HG03432 (cell line): ENCODE data around the gene ST6GAL1.

Experiments
- ATAC-seq: cut with Tn5 transposase; IDR thresholded peaks from one replicate; pipeline ENCODE4 v1.9.1; 2021; ENCODE audit warnings: mild to moderate bottlenecking, moderate library complexity; ENCODE audit not compliant: unreplicated experiment

The ST6GAL1 gene

DNA sequence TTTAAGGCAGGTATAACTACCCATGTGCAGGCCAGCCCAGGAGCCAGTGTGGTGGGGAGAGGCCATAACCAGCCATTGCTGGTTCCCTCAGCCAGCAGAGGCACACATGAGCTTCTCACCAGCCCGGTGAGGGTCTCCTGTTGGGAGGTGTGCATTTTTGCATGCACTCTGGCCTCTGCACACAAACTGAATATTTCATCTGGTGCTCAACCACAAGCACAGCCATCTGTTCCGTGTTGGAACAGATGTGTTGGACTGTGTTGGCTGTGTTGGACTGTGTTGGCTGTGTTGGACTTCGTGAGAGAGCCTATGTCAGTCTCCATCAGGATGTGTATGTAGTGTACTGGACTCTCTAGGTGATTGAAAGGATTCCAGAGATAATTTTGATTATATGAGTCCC lies 141.8 kb downstream of the ST6GAL1 start:
- peak; percentile 25 for ATAC-seq

DNA sequence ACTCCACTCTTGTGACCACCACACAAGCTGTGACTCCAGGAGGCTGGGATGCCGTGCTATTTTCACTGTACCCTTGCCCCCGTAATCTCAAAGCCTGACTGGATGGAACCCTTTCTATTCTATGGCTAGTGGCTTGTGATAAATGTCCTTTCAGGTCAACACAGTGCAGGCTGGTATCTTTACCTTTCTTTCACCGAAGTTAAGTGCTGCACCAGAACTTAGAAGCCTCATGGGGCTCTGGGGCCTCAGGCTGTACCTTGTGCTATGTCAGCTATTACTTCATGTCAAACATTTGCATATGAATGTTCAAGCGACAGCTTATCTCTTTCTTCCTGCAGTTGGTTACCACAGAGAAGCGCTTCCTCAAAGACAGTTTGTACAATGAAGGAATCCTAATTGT lies 142.2 kb downstream of the ST6GAL1 start:
- ATAC-seq: peak; percentile 56

DNA sequence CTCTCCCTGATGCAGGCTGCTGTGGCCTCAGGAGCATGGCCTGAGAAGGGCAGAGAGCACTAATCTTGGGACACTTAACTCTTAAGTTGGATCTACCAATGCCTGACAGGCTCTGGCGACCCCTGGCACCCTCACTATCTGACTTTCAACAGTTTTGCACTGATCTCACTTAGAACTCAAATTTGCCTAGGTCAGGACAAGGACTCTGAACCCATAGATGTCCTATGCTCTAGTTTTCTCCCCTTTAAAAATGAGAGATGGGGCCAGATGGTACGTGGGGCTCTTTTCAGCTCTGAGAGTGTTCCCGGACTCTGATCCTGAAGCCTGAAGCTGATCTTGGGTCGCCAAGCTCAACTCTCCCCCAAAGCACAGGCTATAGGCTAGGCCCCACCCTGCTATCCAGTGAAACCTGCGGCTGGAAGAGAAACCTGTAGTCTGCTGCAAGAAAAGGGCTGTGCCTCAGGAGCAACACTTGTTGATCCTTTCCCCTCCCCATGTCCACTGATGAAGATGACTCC lies 143.3 kb downstream of the ST6GAL1 start:
- no peak for ATAC-seq

DNA sequence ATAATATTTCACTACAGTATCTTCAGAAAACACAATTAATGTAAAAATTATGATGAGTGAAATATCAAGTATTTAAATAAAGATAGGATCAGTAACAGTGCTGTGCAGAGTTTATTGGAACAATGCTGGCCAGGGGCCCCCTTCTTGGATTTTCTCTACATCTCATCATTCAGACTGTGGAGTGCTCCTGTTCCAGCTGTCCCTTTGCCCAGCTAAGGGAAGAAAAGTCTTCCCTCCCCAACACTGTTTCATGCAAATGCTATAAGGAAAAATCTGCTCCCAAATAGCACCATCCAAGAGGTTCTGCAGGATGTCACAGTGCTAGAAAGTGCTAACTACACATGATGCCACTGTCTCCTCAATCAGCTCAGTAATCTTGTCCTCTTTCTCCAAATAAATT lies 144.5 kb downstream of the ST6GAL1 start:
- ATAC-seq: no peak

DNA sequence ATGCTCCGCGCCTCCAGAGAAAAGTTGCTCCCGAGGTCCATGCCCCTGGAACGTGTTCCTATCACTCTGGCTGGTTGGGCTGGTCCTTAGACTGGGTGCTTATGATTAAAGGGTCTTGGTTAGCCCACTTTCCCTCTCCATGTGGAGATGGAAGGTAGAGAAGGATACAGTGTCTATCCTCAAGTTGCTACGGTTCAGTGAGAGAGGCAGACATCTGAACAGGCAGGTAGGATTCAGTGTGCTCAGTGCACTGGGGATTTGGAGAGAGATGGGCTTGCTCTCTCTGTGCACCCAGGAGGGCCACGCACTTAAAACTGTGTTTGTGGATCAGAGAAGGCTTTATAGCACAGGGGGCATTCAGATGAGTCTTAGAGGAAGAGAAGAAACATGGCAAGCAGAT lies 146.0 kb downstream of the ST6GAL1 start:
- no peak for ATAC-seq

DNA sequence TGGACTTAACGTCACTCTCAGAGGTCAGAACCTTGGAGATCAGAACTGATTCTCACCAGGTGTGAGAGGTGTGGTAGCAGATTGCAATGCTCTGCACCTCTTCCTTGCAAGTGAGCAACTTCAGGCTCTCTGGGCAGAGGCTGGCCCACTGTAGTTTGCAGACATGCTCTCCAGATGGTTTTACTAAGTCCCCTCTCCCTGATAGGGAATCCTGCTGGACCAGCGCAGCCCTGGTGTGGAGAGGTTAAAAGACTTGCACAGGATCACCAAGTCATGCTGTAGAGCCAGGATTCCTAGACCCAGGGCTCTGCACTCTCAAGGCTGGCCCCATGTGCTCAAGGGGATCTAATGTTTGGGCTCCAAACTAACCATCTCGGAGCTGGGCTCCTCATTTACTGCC lies 146.8 kb downstream of the ST6GAL1 start:
- no peak for ATAC-seq

DNA sequence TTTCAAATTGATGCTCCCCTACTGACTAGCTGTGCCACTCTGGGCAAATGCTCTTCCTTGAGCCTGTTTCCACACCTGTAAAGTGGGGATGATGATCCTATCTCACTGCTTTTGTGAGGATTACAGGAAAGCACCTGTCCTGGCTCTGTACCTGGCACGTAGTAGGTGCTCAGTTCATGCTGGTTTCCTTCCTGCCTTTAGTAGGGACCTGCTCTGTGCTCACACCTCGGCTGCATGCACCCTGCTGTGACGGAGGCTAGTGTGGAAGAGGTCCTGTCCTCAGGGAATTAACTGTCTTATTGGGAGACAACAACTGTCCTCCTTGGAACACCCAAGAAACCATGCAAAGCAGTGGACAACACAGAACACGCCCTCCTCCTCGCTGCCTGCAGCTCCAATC lies 147.2 kb downstream of the ST6GAL1 start:
- ATAC-seq: no peak

DNA sequence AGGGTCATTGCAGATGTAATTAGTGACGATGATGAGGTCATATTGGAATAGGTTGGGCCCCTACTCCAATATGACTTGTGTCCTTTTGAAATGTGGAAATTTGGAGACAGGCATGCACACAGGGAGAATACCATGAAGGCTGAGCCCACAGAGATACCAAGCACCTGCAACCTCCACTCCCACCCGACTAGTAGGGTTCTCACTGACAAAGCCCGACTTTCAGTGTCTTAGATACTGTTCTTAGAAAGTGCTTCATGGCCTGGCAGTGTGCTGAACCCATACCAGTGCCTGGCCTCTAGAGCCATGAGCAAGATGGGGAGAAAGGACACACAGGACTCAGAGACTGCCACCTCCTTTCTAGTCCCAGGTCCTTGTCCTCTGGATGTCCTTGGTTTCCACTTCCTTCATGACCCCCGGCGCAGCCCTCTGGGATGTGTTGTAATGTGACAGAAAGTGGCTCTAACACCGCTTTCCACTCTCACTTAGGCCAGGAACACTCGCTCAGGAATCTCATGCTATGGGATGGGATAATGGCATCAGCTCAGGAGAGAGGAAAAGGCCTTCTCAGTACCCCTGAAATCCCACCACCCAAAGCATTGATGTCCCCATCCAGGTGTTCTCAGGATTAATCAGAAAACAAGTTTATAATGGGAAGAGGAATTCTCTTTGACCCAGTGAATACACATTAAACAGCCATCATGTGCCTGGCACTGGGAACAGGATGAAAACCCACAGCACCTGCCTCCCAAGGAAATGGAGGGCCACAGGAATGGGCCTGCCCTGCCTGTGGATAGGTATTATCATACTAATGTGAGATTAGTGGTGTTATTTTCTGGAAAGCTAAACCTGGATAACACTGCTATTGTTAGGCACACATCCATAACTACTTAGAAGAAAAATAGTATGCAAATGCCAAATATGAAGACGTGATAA lies 149.0 kb downstream of the ST6GAL1 start:
- ATAC-seq: no peak

DNA sequence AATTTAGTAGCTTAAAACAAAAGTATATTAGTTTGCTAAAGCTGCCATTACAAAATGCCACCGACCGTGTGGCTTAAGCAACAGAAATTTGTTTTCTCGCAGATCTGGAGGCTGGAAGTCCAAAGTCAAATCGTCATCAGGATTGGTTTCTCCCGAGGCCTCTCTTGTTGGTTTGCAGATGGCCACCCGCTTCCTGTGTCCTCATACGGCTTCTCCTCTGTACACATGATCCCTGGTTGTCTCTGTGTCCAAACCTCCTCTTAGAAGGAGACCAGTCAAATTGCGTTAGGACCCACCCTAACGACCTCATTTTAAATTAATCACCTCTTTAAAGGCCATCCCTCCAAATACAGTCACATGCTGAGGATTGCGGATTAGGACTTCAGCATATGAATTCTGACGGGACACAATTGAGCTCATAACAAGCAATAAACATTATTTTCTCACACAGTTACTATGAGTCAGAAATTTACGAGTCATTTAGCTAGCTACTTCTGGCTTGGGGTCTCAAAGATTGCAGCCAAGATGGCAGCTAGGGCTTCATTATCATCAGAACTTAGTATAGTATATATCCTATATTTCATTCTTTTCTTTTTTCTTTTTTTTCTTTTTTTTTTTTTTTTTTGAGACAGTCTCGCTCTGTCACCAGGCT lies 150.6 kb downstream of the ST6GAL1 start:
- ATAC-seq: no peak

DNA sequence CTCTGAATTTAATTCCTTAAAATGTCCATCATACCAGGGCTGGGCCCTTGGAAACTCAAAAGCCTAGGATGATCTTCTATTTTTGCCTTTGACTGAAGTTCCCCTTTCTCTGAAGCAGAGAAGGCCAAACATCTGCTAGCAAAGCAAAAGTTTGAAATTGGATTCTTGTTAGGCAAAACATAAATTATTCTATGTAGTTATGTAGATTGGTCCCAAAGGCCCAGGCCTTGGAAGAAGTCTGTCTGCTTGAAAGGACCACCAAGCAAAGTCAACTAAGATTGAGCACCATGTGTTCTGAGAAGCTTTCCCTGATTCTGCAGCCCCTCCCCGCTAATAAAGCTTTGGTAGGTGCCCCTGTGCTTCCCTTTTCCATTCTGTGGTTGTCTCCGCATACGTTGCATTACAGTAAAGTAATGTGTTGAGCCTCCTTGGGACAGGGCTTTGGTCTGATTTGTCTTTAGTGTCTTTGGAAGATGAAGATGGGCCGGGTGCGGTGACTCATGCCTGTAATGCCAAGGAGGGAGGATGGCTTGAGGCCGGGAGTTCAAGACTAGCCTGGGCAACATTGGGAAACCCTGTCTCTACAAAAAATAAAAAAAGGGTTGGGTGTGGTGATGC lies 152.5 kb downstream of the ST6GAL1 start:
- no peak for ATAC-seq

DNA sequence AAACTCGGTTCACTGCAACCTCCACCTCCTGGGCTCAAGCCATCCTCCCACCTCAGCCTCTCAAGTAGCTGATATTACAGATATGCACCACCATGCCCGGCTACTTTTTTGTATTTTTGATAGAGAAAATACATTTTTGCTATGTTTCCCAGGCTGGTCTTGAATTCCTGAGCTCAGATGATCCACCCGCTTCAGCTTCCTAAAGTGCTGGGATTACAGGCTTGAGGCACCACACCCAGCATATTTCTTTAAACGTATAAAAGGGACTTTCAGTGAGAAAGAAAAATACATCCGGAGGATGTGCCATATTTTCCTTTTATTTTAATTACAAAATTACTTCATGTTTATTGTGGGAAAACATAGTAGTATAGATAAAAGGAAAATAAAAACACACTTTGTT lies 153.8 kb downstream of the ST6GAL1 start:
- ATAC-seq: no peak

DNA sequence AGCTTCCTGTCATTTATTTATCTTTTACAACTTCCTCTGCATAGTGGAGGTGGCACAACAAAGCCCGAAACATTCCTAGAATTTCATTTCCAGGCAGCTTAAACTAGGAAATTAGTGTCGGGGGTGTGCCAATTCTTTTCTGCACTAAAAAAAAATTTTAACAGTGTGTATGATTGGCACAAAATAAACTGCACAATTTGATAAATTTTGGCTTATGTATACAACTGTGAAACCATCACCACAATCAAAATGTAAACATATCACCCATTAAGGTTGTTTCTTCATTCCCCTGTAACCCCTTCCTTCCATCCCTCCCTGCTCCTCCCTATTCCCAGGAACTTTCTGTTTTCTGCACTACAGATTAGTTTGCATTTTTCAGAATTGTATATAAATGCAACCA lies 154.3 kb downstream of the ST6GAL1 start:
- no peak for ATAC-seq

DNA sequence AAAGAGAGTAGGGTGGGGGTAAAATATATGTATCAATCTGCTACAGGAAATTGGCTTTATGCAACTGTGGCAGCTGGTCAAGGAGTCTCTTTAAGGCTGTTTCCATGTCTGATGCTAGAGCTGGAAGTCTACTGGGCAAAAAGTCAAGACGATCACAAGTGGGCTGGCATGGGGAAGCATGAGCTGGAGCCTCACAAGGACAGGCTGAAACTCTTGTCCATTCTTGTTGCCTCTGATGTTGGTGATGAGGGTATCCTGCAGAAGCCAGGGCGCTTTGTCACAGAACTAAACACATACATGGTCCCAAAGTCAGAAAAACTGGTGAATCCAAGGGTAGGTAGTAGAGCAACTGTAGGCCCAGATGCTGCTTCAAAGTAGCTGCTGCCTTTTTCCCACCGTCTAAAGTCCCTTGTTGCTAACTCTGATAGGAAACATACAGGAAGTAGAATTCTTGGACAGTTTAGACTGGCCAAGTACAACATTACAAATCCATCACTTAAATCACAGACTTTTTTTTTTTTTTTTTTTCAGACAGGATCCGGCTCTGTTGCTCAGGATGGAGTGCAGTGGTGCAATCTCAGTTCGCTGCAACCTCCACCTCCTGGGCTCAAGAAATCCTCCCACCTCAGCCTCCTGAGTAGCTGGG lies 154.8 kb downstream of the ST6GAL1 start:
- no peak for ATAC-seq

DNA sequence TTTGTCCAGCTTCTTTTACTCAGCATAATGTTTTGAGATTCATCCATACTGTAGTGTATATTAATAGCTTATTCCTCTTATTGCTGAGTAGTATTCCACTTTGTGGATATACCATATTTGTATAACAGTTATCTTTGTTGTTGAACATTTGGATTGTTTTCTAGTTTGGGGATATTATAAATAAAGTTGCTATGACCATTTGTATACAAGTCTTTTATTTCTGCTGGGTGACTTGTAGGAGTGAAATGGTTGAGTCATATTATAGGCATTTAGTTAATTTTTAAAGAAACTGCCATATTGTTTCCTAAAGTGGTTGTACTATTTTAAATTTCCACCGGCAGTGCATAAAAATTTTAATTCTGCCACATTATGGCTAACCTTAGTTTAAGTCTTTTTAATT lies 155.6 kb downstream of the ST6GAL1 start:
- no peak for ATAC-seq

DNA sequence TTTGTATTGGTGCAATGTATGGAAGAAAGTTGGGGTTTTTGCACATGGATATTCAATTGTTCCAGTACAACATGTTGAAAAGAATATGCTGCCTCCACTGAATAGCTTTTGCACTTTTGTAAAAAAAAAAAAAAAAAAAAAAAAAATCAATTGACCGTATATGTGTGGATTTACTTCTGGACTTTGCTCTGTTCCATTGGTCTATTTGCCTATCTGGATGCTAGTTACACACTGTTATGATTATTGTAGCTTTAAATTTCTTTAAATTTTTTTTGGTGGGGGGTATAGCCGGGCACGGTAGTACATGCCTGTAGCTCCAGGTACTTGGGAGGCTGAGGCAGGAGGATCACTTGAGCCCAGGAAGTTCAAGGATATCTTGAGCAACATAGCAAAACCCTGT lies 156.5 kb downstream of the ST6GAL1 start:
- ATAC-seq: no peak

DNA sequence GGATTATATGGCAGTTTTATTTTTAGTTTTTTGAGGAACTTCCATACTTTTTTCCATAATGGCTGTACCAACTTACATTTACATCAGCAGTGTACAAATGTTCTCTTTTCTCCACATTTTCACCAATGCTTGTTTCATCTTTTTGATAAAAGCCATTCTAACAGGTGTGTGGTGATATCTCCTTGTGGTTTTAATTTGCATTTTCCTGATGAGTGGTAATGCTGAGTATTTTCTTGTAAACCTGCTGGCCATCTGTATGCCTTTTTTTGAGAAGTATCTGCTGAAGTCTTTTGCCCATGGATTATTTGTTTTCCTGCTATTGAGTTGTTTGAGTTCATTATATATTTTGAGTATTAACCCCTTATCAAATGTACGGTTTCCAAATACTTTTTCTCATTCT lies 158.4 kb downstream of the ST6GAL1 start:
- no peak for ATAC-seq

DNA sequence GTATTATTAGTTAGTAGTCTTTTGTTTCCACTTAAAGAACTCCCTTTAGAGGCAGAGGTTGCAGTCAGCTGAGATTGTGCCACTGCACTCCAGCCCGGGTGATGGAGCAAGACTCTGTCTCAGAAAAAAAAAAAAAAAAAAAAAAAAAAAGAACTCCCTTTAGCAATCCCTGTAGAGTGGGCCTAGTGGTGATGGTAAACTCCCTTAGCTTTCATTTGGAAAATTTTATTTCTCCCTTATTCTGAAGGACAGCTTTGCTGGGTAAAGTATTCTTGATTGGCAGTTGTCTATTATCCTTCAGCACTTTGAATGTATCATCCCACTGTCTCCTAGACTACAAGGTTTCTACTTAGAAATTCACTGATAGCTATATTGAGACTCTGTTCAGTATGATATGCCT lies 163.0 kb downstream of the ST6GAL1 start:
- ATAC-seq: no peak

DNA sequence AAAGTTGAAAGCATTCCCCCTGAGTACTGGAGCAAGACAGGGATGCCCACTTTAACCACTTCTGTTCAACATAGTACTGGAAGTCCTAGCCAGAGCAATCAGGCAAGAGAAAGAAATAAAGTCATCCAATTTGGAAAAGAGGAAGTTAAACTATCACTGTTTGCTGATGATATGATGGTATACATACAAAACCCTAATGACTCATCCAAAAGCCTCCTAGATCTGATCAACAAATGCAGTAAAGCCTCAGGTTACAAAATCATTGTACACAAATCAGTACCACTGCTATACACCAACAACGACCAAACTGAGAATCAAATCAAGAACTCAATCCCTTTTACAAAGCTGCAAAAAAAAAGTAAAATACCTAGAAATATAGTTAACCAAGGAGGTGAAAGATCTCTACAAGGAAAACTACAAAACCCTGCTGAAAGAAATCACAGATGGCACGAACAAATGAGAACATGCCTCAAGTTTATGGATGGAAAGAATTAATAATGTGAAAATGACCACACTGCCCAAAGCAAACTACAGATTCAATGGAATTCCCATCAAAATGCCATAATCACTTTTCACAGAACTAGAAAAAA lies 168.7 kb downstream of the ST6GAL1 start:
- peak; percentile 48 for ATAC-seq

DNA sequence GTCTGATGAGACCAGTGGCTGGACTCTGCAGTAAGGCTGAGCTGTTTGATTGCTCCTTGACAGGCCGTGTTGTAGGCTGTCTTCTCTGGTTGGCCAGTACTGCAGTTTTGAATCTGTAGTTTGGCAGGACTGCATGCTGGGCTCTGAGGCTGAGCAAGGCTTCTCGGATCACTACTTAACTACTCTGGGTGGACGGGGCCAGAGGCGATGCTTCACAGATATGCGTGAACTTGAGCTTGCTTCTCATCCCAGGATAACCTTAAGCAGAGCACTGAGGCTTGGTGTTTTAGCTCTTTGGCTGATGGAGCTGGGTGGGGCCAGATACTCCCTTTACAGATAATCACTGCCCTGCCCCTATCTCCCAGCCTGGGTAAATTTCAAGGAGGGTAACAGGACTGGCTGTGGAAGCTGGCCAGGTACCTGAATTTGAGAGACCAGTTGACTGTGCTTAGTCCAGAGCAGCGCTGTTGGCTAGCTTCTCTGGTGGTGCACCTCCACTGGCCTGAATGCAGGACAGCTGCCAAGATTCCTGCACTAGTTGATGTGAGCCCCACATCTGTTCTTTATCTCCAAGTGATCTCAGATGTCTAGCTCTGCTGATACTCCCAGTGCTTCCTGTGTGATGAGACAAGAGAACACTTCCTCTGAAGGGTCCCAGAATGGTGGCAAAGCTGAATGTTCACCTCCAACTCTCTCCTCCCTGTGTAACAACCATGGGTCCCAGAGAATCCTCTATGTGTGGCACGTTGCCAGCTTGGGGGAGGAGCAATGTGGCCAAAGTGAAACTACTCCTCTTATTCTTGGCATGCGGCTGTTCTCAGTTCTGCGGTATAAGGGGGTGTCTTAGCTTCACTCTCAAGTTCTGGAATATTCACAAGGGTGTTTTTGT lies 171.1 kb downstream of the ST6GAL1 start:
- peak; percentile 57 for ATAC-seq
